Measurements from ENCODE around the gene CD109.

CD109 gene

GRCh38 chr6:73728548-73729205 lies 32.7 kb downstream of the CD109 start:
- no peak for DNase-seq

DNA sequence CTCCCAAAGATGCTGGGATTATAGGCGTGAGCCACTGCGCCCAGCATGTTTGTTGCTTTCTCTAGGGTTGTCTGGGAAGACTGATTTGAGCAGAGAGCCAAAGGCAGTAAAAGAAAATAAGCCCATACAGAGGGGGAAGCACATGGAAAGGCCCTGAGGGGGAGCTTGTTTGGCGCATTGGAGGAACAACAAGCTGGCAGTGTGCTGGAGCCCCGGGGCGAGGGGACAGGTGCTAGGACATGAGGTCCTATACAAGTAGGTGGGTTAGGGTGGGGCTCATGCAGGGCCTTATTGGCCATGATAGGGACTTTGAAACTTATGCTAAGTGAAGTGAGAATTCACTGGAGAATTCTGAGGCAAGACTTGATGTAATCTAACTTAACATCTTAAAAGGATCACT lies 35.3 kb downstream of the CD109 start:
- DNase-seq: no peak

GRCh38 chr6:73732845-73733675 lies 37.1 kb downstream of the CD109 start:
- peak; percentile 21 to 64 for DNase-seq

DNA sequence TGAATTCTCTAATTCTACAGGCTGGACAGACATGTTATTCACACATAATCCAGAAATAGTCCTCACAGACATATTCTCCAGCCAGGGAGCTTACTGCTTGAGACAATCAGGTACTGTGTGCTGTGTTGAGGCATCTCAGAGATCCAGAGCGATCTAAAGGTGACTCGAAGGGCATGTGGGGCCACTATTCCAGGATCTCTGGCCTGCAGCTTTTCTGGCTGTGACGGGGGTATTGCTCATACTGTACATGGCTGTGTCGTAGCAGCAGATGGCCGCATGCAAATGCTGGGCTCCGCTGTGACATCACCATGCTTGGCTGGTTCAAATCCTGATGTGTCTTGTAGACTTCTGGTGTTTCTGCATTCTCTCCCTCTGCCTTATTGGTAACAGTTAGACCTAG lies 37.8 kb downstream of the CD109 start:
- no peak for DNase-seq

DNA sequence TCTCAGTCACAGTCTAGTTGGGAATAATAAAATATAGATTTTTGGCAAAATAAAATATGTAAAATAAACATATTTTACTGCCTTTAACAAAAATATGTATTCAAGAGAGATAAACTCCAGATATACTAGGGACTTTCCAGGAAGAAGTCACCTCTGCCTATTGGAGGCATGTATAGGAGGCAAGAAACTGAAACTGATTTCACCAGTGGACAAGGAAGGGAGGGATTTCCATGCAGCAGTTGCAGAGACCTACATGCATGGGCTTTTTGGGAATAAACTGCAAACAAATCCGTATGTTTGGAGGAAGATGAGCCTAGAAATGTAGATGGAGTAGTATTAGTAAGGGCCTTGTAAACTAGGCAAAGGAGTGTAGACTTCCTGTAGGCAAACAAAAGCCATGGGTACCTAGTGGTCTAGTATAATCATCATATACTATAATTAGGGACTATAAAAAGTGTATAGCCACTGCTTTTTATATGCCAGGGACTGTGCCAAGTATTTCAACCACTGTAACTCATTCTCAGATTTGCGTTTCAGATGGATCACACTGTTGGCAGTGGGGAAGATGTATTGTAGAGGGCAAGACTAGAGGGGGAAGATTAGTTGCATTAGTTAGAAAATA lies 38.9 kb downstream of the CD109 start:
- no peak for DNase-seq

GRCh38 chr6:73738367-73739028 lies 42.5 kb downstream of the CD109 start:
- no peak for DNase-seq

DNA sequence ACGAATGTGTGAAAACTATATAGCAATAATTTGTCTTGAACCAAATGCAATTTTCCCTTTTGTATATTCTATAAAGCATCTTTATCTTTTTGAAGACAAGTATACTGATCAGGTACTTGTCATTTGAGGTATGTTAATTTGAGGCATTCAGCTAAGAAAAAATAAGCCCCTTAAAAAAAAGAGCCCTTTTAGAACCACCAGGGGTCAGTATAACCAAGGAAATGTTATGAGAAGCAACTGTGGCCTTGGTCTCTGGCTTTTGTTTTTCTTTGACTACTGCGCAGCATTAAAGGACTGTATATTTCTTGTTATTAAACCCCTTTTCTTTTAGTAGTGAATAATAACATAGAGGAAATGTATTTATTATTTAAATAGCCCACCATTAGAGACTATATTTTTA lies 43.1 kb downstream of the CD109 start:
- DNase-seq: peak; percentile 48 to 77

DNA sequence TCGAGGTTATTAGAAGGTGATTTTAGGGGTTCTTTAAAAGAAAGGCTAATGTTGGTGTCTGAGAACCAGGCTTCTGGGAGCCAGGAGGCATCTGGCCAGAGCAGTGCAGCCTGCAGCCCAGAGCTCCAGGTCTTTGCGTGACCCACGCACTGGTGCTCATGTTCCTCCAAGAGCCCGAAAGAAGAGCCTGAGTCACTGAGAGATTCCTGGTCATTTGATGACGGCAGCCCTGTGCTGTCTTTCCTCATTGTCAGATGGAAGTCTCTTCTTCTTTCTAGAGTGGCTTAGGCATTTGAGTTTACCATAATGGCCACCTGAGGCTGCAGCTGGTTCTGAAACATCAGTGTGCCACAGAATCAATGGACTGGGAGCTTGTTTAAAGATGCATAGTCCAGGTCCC lies 46.4 kb downstream of the CD109 start:
- DNase-seq: no peak

GRCh38 chr6:73743081-73743480 lies 47.1 kb downstream of the CD109 start:
- DNase-seq: no peak

- no peak for DNase-seq
Measured at GRCh38 chr6:73743556-73743955, 47.6 kb downstream of the CD109 start.

DNA sequence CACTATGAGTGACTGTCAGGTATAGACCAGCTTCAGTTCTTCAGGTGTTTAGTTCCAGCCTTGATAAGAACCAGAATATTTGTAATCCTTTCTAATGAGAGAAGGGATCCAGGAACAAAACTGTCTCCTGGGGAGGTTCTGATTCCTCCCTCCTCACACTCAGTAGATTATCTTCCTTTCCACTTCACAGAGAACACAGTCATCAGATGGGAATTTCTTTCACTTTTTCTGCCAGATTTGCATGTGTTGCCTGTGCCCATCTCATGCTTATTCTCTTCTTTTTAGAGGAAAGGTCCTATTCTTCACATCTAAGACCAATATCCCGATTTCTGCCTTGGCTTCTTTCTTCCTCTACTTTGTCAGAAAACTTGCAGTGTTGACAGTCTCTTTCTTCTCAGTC lies 50.8 kb downstream of the CD109 start:
- DNase-seq: no peak

GRCh38 chr6:73747289-73747688 lies 51.3 kb downstream of the CD109 start:
- no peak for DNase-seq

GRCh38 chr6:73752943-73753342 lies 56.9 kb downstream of the CD109 start:
- no peak for DNase-seq

DNA sequence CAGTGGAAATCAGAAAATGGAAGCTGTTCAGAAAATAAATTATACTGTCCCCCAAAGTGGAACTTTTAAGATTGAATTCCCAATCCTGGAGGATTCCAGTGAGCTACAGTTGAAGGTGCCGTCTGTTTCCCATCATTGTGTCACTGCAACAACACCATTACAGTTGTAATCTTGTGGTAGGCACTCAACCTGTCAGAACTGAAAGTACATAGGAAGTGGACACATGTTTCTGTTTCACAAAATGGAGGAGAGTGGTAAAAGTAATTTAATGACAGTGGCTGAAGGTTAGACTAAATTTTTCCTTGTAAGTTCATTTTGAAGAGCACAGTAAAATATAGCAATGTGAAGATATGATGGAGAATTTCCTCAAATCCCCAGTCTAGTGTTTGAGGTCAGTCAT lies 70.0 kb downstream of the CD109 start:
- DNase-seq: no peak

DNA sequence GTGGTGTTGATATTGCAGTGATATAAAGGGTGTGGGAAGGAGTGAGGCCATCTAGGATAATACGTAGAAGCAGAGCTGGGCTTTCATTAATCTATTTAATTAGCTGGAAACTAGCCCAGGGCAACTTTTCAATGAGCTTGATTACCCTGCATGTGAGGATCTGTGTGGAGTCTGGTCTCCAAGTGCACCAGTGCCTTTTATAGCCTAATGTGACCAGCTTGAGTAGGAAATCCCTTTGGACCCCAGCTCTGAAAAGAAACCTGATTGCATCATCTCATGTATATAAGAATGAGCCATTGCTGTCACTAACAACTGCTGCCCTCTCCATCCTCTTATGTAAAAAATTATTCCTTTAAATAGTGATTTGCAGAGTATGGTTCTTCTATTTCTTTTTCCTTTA lies 72.6 kb downstream of the CD109 start:
- no peak for DNase-seq

DNA sequence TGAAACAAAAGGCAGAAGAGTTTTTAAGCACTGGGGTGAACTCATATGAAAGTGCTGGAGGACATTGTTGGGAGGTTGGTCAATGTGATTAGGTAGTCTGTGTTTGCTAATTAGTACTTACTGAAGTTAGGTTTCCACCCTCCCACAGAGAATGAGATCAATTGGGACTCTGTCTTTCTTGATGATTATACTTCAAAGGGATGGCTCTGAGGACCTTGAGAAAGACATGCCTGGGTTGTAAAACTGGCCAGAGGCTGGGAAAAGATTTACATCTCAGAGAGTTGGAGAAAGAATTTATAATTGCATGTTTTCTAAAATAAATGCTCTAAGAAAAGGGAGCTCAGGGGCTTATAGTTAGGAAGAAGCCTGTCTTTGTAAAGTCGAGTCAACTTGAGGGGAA lies 74.0 kb downstream of the CD109 start:
- no peak for DNase-seq

- no peak for DNase-seq
Measured at GRCh38 chr6:73774311-73774774, 78.3 kb downstream of the CD109 start.

DNA sequence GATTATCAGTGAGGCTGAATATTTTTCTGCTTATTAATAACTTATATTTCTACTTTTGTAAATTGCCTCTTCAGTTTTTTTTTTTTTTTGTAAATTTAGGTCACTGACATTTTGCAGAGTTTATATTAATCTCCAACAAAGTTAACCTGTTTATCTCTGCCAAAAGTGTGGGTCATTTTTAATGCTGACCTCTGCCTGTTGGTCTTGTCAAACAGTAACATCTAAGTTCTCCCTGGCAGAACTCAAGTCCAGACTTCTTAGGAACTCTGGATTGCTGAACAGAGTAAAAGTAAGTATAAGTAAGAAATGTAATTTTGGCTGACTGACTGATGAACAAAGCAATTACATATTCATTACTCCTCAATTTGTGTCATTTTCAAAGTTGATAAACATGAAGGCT lies 83.9 kb downstream of the CD109 start:
- DNase-seq: no peak

GRCh38 chr6:73782911-73783310 lies 86.9 kb downstream of the CD109 start:
- DNase-seq: no peak

DNA sequence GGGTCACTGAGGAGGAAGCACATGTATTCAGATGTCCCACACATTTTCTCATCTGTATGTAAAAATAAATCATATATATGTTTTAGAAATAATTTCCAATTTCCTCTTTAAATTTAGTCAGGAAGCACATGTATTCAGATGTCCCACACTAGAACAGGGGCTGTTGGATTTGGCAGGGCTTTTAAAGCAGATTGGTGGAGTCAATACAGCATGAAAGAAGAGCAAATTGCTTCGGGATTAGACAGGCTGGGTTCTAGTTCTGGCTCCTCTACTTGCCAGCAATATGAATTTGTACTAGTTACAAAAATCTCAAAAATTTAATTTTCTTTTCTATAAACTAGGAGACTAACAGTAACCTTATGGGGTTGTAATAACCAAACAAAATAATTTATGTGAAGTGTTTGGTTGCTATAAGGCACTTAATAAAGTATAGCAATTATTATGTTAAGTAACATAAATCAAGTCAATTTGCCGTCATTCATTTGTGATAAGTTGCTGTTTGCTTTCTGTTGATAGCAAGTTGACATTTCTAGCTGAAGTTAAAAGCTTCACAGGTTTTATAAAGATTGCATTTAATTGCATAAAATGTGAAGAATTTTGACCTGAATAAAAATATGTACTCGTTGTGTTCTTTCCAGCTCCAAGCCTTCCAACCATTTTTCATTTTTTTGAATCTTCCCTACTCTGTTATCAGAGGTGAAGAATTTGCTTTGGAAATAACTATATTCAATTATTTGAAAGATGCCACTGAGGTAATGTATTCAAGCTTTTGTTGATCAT lies 88.9 kb downstream of the CD109 start:
- no peak for DNase-seq

- no peak for DNase-seq
Measured at GRCh38 chr6:73790574-73790973, 94.6 kb downstream of the CD109 start.

DNA sequence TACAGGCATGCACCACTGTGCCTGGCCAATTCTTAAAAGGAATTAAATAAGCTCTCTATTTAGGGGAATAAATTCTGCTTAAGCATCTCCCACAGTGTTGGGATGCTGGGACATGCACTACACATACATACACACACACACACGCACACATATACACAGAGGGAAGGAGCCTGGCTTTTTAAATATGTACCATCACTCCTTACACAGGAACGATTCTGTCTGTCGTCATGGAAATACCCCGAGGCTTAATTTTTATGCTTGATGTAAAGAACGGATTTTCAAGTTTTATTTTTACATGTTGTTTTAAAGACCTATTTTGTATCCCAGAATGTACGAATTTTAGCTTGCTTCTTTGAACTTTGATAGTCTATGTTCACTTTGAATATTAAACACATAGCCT lies 95.3 kb downstream of the CD109 start:
- DNase-seq: no peak

DNA sequence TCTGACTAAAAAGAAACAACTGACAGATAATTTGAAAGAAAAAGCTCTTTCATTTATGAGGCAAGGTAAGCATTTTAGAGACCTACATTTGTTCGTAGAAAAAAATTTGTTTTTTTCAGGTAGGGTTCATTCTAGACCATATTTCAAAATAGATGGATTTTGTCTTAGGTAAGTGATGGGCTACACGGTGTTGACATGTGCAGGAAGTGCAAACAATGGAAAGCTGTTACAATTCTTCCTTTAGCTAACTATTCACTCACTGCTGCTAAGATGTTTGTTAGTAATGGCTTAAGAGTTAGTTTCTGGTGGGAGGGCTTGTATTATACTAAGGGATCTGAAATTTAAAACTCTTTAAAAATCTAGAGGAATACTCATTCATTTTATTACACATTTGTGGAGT lies 96.7 kb downstream of the CD109 start:
- no peak for DNase-seq

Data from NCI-H526 (cell line).